GM10248 (cell line): Measurements from ENCODE around the gene ERP27.

Source experiments
- CTCF ChIA-PET: fragments of 300-600 bp; sonication (Branson Sonifier 250); formaldehyde crosslinking; extraction: SDS; loops from one replicate; lab custom pipeline; 2021; ENCODE audit warnings: antibody characterized with exemption; lab: Yijun Ruan, JAX
- POLR2A ChIA-PET: fragments of 350-650 bp; sonication (Branson Sonifier 250); formaldehyde crosslinking; extraction: SDS; loops from one replicate; lab custom pipeline; 2020; ENCODE audit warnings: antibody characterized with exemption; lab: Yijun Ruan, JAX
- DNase-seq: peaks from one replicate; pipeline ENCODE4 v3.0.0; 2012; ENCODE audit errors: extremely low spot score
- TF ChIP-seq, protein P1 (sequence below): IDR thresholded peaks from 2 replicates; pipeline ENCODE4 v1.5.1; 2012; ENCODE audit warnings: mild to moderate bottlenecking, low read depth; ENCODE audit errors: extremely low read depth, missing control alignments, control extremely low read depth

ERP27 gene

DNA sequence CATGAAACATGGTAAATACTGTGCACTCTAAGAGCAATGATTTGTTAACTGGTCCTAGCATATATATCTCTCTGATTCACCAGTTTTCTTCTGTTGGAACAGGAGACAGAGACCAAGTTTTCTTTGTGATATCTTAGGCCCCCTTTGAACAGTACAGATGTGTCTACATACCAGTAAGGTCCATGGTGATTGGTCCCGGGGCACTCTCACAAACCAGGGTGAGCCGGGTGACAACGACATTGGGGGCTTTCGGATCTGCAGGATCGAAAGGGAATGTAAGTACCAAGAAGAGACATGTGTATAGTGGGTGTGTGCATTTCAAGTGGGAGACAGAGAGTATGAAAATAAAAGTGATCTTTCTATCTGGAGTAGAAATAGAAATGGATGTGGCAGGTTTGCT lies 11.3 kb upstream of the ERP27 start:
- ChIA-PET CTCF (no interaction called here), POLR2A (no interaction called here)
- TF ChIP-seq, protein P1, sequence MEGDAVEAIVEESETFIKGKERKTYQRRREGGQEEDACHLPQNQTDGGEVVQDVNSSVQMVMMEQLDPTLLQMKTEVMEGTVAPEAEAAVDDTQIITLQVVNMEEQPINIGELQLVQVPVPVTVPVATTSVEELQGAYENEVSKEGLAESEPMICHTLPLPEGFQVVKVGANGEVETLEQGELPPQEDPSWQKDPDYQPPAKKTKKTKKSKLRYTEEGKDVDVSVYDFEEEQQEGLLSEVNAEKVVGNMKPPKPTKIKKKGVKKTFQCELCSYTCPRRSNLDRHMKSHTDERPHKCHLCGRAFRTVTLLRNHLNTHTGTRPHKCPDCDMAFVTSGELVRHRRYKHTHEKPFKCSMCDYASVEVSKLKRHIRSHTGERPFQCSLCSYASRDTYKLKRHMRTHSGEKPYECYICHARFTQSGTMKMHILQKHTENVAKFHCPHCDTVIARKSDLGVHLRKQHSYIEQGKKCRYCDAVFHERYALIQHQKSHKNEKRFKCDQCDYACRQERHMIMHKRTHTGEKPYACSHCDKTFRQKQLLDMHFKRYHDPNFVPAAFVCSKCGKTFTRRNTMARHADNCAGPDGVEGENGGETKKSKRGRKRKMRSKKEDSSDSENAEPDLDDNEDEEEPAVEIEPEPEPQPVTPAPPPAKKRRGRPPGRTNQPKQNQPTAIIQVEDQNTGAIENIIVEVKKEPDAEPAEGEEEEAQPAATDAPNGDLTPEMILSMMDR, result no peak
- no peak for DNase-seq

DNA sequence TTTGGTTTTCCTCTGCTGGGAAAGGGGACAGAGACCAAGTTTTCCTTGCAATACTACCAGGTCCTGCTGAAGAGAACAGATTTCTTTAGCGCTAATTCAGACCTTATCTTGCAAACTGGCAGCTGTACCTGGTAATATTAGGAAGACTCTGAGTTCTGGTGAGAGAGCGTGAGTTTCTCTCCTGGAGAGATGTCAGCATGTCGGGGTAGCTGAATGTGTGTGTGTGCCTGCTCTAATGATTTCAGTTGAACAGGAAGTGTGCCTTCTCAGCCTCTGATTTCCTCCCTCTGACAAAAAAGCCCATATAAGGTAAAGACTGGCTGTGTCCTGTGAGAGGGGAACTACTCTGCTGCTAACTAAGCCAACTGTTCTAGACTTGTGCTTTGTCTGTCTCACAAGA lies 10.3 kb upstream of the ERP27 start:
- TF ChIP-seq, protein P1, result no peak
- ChIA-PET CTCF (interaction anchor here (1.1 to 1.5 kb wide), 4 partner anchors 9 to 47 kb away, joined by 3 to 6 read pairs (median 4); no protein-coding TSS in a partner anchor), POLR2A (no interaction called here)
- peak; percentile 70 for DNase-seq

DNA sequence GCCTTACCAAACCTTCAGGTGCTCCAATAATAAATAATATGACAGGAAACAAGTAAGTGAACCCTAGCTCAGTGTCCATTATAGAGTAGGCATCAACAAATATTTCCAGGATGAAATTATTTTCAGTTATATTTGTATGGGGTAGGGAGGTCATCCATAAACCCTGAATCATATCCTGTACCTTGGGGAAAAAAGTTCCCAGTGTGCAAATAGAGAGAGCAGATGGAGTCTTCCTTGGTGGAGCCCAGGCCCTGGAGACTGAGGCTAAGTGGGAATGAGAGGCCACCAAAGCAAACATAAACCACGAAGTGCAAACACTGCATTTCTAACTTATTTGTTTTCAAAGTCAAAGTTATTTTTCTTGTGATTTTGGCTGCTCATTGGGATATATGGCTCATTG lies 8.5 kb upstream of the ERP27 start:
- ChIA-PET POLR2A (no interaction called here), CTCF (no interaction called here)
- TF ChIP-seq, protein P1, result no peak
- no peak for DNase-seq

DNA sequence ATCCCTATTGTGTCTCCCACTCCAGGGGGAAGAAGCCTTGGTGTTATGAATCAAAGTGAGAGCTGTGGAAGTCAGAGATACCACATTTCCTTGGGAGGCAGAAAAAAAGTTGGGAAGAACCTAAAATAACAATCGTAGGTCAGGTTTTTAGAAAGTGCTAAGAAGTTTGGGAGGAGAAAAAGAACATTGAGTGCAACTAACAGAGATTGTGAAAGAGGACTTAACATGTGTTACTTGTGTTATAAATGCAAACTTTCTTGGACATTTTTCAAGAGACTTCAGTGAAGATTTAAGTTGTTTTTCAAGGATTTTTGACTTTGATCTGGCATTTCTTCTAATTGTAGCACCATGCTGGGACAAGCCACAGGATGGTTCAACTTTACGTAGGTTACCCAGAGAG lies 7.8 kb upstream of the ERP27 start:
- no peak for DNase-seq
- TF ChIP-seq, protein P1, result no peak
- POLR2A ChIA-PET, result no interaction called here
- CTCF ChIA-PET, result no interaction called here

DNA sequence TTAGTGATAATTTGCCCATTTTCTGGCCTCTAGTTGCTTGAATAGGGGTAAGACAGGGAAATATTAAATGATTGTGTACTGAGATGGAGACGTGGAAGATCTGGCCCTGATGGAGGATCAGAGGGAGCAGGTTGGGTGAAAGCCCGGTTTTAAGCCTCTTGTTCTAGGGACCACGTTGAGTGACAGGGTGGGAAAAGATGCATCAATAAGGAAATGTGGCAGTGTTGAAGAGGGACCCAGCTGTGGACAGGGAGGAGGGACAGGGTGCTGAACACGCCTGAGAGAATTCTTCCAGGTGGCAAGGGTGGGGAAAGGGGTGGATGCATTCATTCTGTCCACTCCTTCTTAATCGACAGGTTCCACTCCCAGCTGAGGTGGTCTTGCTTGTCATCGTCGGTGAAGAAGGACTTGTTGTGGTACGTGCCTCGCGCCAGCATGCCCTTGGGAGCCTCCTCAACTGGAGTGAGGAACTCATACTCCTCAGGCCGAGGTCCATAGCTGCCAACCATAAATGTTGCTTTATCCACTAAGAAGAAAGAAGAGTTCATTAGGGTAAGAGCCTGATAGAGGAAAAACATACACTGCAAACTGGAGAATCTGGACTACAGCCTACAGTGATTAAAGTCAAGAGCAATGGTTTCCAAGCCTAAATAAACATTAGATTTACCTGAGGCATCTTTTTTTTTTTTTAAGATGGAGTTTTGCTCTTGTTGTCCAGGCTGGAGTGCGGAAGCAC lies 4.0 kb upstream of the ERP27 start:
- no peak for DNase-seq
- TF ChIP-seq, protein P1, result no peak
- ChIA-PET CTCF (no interaction called here), POLR2A (no interaction called here)

DNA sequence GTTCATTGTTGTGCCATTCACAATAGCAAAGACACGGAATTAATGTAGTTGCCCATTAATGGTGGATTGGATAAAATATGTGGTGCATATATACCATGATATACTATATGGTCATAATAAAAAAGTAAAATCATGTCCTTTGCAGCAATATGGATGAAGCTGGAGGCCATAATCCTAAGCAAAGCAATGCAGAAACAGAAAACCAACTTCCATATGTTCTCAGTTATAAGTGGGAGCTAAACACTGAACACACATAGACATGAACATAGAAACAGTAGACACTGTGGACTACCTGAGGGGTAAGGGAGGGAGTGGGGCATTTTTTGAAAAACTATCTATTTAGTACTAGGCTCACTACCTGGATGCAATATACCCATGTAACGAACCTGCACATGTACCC lies 3.0 kb upstream of the ERP27 start:
- POLR2A ChIA-PET, result no interaction called here
- DNase-seq, result no peak
- TF ChIP-seq, protein P1, result no peak
- CTCF ChIA-PET, result no interaction called here
